Esophagus squamous epithelium (tissue), 4 donors: ENCODE results near the gene KRTAP5-6.

Experiments
- CTCF ChIP-seq, 6 experiments: fragments of 450-650 bp in 4 of 6; fragments of 200-600 bp in 2 of 6; sonication (generic) in 2 of 6; IDR thresholded peaks; one replicate each; pipeline ENCODE4 v1.5.1; 2016 to 2019; ENCODE audit warnings: antibody characterized with exemption in 6 of 6, mild to moderate bottlenecking in 4 of 6, moderate library complexity in 4 of 6
- POLR2A ChIP-seq, 4 donors: fragments of 450-650 bp; IDR thresholded peaks; one replicate each; pipeline ENCODE4 v1.6.1; 2017; ENCODE audit warnings: antibody characterized with exemption in 4 of 4, mild to moderate bottlenecking in 4 of 4, moderate library complexity in 3 of 4

- peak; percentile 91 to 97 (median 94) for TF ChIP-seq CTCF (IDR thresholded peaks at IDR 0.05)
- TF ChIP-seq POLR2A (IDR thresholded peaks at IDR 0.05) = no peak
Observed at GRCh38 chr11:1693327-1694063, 3.5 kb upstream of the KRTAP5-6 start.
